SK-N-SH treated with all-trans-retinoic acid at 6 μM for 48 hours (cell line): Measurements from ENCODE around the gene SYVN1.

Source experiments
- ATAC-seq: fragments of 200-7000 bp; cut with Tn5 transposase; 3 replicates; pipeline ENCODE4 v1.9.1; 2020; ENCODE audit warnings: mild to moderate bottlenecking, moderate library complexity
- ARNTL ChIP-seq: fragments of 450-650 bp; formaldehyde crosslinking; IDR thresholded peaks from 2 replicates; pipeline ENCODE4 v1.5.0; 2020; ENCODE audit warnings: low read depth, mild to moderate bottlenecking, moderate library complexity, borderline replicate concordance
- BACH2 ChIP-seq: fragments of 250-450 bp; sonication (Bioruptor Pico); IDR thresholded peaks from 2 replicates; pipeline ENCODE4 v1.9.0; 2021; ENCODE audit warnings: mild to moderate bottlenecking, borderline replicate concordance
- CREB5 ChIP-seq: fragments of 250-450 bp; sonication (Bioruptor Pico); IDR thresholded peaks from 2 replicates; pipeline ENCODE4 v1.5.1; 2020; ENCODE audit warnings: low read depth, mild to moderate bottlenecking, moderate library complexity
- CSDC2 ChIP-seq: fragments of 250-450 bp; sonication (Bioruptor Pico); IDR thresholded peaks from 2 replicates; pipeline ENCODE4 v1.5.0; 2020; ENCODE audit warnings: mild to moderate bottlenecking, moderate library complexity
- ISL1 ChIP-seq: fragments of 250-450 bp; sonication (Bioruptor Pico); IDR thresholded peaks from 2 replicates; pipeline ENCODE4 v2.1.2; 2022; ENCODE audit warnings: mild to moderate bottlenecking, moderate library complexity
- POU6F1 ChIP-seq: fragments of 250-450 bp; sonication (Bioruptor Pico); IDR thresholded peaks from 2 replicates; pipeline ENCODE4 v1.8.0; 2021; ENCODE audit warnings: low read depth, mild to moderate bottlenecking, moderate library complexity, borderline replicate concordance
- PPARA ChIP-seq: fragments of 250-450 bp; sonication (Bioruptor Pico); IDR thresholded peaks from 2 replicates; pipeline ENCODE4 v1.5.0; 2020; ENCODE audit warnings: mild to moderate bottlenecking, borderline replicate concordance
- RARB ChIP-seq: fragments of 250-450 bp; sonication (Bioruptor Pico); IDR thresholded peaks from 2 replicates; pipeline ENCODE4 v1.8.0; 2021; ENCODE audit warnings: mild to moderate bottlenecking, moderate library complexity
- SNAI2 ChIP-seq: fragments of 250-450 bp; sonication (Bioruptor Pico); IDR thresholded peaks from 2 replicates; pipeline ENCODE4 v1.5.0; 2020; ENCODE audit warnings: mild to moderate bottlenecking, moderate library complexity
- TCF4 ChIP-seq: fragments of 250-450 bp; sonication (Bioruptor Pico); IDR thresholded peaks from 2 replicates; pipeline ENCODE4 v1.8.0; 2021; ENCODE audit warnings: mild to moderate bottlenecking, moderate library complexity, borderline replicate concordance
- TOX ChIP-seq: fragments of 250-450 bp; sonication (Bioruptor Pico); IDR thresholded peaks from 2 replicates; pipeline ENCODE4 v1.8.0; 2021; ENCODE audit warnings: mild to moderate bottlenecking, moderate library complexity, borderline replicate concordance
- TSHZ2 ChIP-seq: fragments of 250-450 bp; sonication (Bioruptor Pico); IDR thresholded peaks from 2 replicates; pipeline ENCODE4 v1.5.0; 2020; ENCODE audit warnings: mild to moderate bottlenecking, moderate library complexity
- ZC3H10 ChIP-seq: fragments of 250-450 bp; sonication (Bioruptor Pico); IDR thresholded peaks from 2 replicates; pipeline ENCODE4 v1.5.1; 2021; ENCODE audit warnings: mild to moderate bottlenecking, moderate library complexity
- ZFP3 ChIP-seq: fragments of 250-450 bp; sonication (Bioruptor Pico); IDR thresholded peaks from 2 replicates; pipeline ENCODE4 v1.5.0; 2020; ENCODE audit warnings: mild to moderate bottlenecking, moderate library complexity
- ZFP30 ChIP-seq: fragments of 450-650 bp; formaldehyde crosslinking; IDR thresholded peaks from 2 replicates; pipeline ENCODE4 v1.5.0; 2022; ENCODE audit warnings: mild to moderate bottlenecking, moderate library complexity
- ZNF565 ChIP-seq: fragments of 450-650 bp; formaldehyde crosslinking; conservative IDR thresholded peaks from 2 replicates; pipeline ENCODE4 v1.5.0; 2020; ENCODE audit warnings: low read depth, mild to moderate bottlenecking, moderate library complexity
- ZNF70 ChIP-seq: fragments of 450-650 bp; formaldehyde crosslinking; IDR thresholded peaks from 2 replicates; pipeline ENCODE4 v1.5.0; 2020; ENCODE audit warnings: mild to moderate bottlenecking, moderate library complexity
- ZNF8 ChIP-seq: fragments of 450-650 bp; formaldehyde crosslinking; IDR thresholded peaks from 2 replicates; pipeline ENCODE4 v1.5.0; 2020; ENCODE audit warnings: mild to moderate bottlenecking, moderate library complexity
- TF ChIP-seq, protein P1 (sequence below): fragments of 250-450 bp; sonication (Bioruptor Pico); IDR thresholded peaks from 2 replicates; pipeline ENCODE4 v1.8.0; 2020; ENCODE audit warnings: mild to moderate bottlenecking, moderate library complexity, borderline replicate concordance
- TF ChIP-seq, protein P2 (sequence below): fragments of 250-450 bp; sonication (Bioruptor Pico); IDR thresholded peaks from 2 replicates; pipeline ENCODE4 v1.5.1; 2021; ENCODE audit warnings: mild to moderate bottlenecking, moderate library complexity

Gene SYVN1

GRCh38 chr11:65111159-65111743 is 23.1 kb downstream of the SYVN1 start:
- ATAC-seq = no peak; the same call in 2 of the 3 replicates
- TF ChIP-seq ZNF70 (CRISPR knock-in tag) = no peak
- TF ChIP-seq TCF4 (CRISPR knock-in tag) = no peak
- no peak for TF ChIP-seq PPARA (CRISPR knock-in tag)
- TF ChIP-seq ZC3H10 (CRISPR knock-in tag) = no peak
- TF ChIP-seq ZFP3 = no peak
- TF ChIP-seq BACH2 (CRISPR knock-in tag) = no peak
- no peak for TF ChIP-seq SNAI2 (CRISPR knock-in tag)
- TF ChIP-seq, all 23 proteins: peak for 0

DNA sequence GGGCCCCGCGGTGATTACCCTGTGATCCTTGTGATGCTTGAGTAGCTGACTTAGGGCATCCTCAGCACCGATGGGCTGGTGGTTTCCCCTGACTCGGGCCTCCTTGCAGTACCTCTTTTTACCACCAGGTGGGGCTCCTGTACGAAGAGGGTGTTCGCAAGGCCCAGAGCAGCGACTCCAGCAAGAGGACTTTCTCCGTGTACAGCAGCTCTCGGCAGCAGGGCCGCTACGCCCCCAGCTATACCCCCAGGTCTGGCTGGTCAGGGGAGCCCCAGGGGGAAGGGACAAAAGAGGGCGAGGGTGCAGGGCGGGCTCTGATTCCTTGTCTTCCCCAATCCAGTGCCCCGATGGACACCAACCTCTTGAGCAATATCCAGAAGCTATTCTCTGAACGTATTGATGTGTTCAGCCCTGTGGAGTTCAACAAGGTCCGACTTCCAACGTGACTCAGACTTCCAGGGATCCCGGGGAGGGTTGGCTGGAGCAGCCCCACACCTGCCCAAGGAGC is 23.9 kb downstream of the SYVN1 start:
- TF ChIP-seq CREB5 (CRISPR knock-in tag) (no peak), TCF4 (CRISPR knock-in tag) (no peak), CSDC2 (CRISPR knock-in tag) (no peak), ZNF70 (CRISPR knock-in tag) (no peak), RARB (CRISPR knock-in tag) (no peak), POU6F1 (CRISPR knock-in tag) (no peak), ZFP3 (no peak), TOX (CRISPR knock-in tag) (no peak), SNAI2 (CRISPR knock-in tag) (no peak), ZFP30 (CRISPR knock-in tag) (no peak), ARNTL (CRISPR knock-in tag) (no peak)
- TF ChIP-seq, protein P1, sequence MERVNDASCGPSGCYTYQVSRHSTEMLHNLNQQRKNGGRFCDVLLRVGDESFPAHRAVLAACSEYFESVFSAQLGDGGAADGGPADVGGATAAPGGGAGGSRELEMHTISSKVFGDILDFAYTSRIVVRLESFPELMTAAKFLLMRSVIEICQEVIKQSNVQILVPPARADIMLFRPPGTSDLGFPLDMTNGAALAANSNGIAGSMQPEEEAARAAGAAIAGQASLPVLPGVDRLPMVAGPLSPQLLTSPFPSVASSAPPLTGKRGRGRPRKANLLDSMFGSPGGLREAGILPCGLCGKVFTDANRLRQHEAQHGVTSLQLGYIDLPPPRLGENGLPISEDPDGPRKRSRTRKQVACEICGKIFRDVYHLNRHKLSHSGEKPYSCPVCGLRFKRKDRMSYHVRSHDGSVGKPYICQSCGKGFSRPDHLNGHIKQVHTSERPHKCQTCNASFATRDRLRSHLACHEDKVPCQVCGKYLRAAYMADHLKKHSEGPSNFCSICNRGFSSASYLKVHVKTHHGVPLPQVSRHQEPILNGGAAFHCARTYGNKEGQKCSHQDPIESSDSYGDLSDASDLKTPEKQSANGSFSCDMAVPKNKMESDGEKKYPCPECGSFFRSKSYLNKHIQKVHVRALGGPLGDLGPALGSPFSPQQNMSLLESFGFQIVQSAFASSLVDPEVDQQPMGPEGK (CRISPR knock-in tag) = no peak
- TF ChIP-seq, protein P2, sequence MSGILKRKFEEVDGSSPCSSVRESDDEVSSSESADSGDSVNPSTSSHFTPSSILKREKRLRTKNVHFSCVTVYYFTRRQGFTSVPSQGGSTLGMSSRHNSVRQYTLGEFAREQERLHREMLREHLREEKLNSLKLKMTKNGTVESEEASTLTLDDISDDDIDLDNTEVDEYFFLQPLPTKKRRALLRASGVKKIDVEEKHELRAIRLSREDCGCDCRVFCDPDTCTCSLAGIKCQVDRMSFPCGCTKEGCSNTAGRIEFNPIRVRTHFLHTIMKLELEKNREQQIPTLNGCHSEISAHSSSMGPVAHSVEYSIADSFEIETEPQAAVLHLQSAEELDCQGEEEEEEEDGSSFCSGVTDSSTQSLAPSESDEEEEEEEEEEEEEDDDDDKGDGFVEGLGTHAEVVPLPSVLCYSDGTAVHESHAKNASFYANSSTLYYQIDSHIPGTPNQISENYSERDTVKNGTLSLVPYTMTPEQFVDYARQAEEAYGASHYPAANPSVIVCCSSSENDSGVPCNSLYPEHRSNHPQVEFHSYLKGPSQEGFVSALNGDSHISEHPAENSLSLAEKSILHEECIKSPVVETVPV = no peak
- ATAC-seq = peak; percentile 60

DNA sequence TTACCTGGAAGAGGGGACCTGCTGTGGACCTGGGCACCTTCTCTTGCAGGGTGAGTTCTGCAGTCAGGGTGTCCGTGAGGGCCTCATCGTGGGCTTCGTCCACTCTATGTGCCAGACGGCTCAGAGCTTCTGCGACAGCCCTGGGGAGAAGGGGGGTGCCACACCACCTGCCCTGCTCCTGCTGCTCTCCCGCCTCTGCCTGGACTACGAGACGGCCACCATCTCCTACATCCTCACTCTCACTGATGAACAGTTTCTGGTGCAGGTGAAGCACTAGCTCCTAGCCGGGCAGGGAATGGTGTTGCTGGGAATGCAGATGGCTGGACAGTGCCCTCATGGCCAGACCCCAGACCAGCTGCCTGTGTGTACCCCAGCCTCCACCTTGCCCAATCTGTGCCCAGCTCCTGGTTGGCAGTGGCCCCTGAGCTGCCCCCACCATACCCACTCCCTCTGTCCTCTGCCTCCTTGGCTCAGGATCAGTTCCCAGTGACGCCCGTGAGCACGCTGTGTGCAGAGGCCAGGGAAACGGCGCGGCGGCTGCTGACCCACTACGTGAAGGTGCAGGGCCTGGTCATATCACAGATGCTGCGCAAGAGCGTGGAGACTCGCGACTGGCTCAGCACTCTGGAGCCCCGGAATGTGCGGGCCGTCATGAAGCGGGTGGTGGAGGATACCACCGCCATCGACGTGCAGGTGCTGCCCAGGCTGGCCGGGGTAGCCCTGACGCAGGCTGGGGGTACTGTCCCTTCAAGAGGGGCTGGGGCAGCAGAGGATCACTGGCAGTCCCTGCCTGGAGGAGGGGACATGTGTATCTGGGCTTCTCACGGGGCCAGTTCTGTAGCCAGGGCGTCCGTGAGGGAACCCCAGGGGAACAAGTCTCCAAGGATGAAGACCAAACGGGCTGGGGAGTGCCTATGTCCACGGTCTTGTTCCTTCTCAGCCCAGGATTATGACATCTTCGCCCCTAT is 24.8 kb downstream of the SYVN1 start:
- TF ChIP-seq ISL1 (CRISPR knock-in tag) = no peak
- no peak for TF ChIP-seq ZNF8 (CRISPR knock-in tag)
- TF ChIP-seq, protein P2 = no peak
- TF ChIP-seq ZFP3 = no peak
- no peak for TF ChIP-seq TSHZ2 (CRISPR knock-in tag)
- no peak for TF ChIP-seq TOX (CRISPR knock-in tag)
- TF ChIP-seq ZNF565 (CRISPR knock-in tag) = no peak
- no peak for TF ChIP-seq CREB5 (CRISPR knock-in tag)
- no peak for TF ChIP-seq ZFP30 (CRISPR knock-in tag)
- TF ChIP-seq ZC3H10 (CRISPR knock-in tag) = no peak
- no peak for ATAC-seq
